GM21529 (cell line): ENCODE measurements around the gene ARHGEF19.

Experiments used
- ATAC-seq: cut with Tn5 transposase; IDR thresholded peaks from one replicate; pipeline ENCODE4 v1.9.1; 2021; ENCODE audit not compliant: unreplicated experiment

ARHGEF19 gene

GRCh38 chr1:16151196-16151994 is 61.1 kb downstream of the ARHGEF19 start:
- no peak for ATAC-seq

- ATAC-seq, result no peak
Observed at GRCh38 chr1:16150508-16150907, 61.9 kb downstream of the ARHGEF19 start.

- ATAC-seq, result no peak
Observed at GRCh38 chr1:16149702-16150488, 62.6 kb downstream of the ARHGEF19 start.

- ATAC-seq, result no peak
Observed at GRCh38 chr1:16149146-16149545, 63.3 kb downstream of the ARHGEF19 start.

GRCh38 chr1:16148329-16149092 is 63.9 kb downstream of the ARHGEF19 start:
- ATAC-seq, result no peak
